Measurements from ENCODE around the gene EPHA4.

DNA sequence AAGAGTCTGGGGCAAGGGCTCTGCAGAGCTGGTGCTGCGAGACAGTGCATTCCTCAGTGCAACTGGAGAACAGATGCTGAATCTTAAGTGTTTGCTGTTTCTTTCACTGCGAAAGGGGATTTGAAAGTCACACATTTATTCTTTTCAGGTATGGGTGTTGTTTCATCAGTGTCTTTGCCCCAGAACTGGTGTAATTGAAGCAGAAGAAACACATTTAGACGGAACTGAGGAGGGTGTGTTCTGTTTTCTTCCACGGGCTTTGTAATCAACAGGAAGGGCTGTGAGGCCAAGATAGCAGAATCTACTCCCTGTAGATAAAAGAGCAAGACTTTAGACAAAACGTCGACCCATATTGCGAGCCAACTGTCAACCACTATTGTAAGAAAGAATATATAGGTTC lies 151.9 kb downstream of the EPHA4 start:
- TF ChIP-seq, protein P1, sequence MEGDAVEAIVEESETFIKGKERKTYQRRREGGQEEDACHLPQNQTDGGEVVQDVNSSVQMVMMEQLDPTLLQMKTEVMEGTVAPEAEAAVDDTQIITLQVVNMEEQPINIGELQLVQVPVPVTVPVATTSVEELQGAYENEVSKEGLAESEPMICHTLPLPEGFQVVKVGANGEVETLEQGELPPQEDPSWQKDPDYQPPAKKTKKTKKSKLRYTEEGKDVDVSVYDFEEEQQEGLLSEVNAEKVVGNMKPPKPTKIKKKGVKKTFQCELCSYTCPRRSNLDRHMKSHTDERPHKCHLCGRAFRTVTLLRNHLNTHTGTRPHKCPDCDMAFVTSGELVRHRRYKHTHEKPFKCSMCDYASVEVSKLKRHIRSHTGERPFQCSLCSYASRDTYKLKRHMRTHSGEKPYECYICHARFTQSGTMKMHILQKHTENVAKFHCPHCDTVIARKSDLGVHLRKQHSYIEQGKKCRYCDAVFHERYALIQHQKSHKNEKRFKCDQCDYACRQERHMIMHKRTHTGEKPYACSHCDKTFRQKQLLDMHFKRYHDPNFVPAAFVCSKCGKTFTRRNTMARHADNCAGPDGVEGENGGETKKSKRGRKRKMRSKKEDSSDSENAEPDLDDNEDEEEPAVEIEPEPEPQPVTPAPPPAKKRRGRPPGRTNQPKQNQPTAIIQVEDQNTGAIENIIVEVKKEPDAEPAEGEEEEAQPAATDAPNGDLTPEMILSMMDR (IDR thresholded peaks at IDR 0.05; ENCODE audit: low read depth, low read length), result no peak
- no peak for TF ChIP-seq EZH2phosphoT487 (IDR thresholded peaks at IDR 0.05; ENCODE audit: low read depth)
